ENCODE data around the gene UNC13C.

GRCh38 chr15:54547491-54547890, 569.2 kb downstream of the UNC13C start:
- TF ChIP-seq CTCF (IDR thresholded peaks at IDR 0.05), result no peak
- no peak for TF ChIP-seq POLR2A (IDR thresholded peaks at IDR 0.05)
